ENCODE measurements around the gene ATG7.
"Not testable (repeated sequence)": the region's sequence is repeated elsewhere in the genome, so short reads cannot be mapped to it uniquely, and the experiment has no call there.

Gene ATG7

GRCh38 chr3:11437506-11437905 is 165.3 kb downstream of the ATG7 start:
- Histone ChIP-seq H3K27me3 (ENCODE audit: insufficient read depth, insufficient read length) (no peaks in the 10 kb centered on the region), H3K9me3 (ENCODE audit: insufficient read depth, low read length) (no peaks in the 10 kb centered on the region), H3K9ac (ENCODE audit: insufficient read length, low read depth) (no peak overlapping the region), H3K4me3 (ENCODE audit: insufficient read length, low read depth) (no peak overlapping the region), H3K4me1 (ENCODE audit: insufficient read depth, insufficient read length) (no peaks in the 10 kb centered on the region), H3K36me3 (ENCODE audit: insufficient read depth, insufficient read length, low read length) (no peaks in the 10 kb centered on the region)
- TF ChIP-seq SUZ12 (IDR thresholded peaks at IDR 0.05; ENCODE audit: extremely low read depth, insufficient read depth, insufficient read length), result no peak
- no peak for TF ChIP-seq YY1 (IDR thresholded peaks at IDR 0.05; ENCODE audit: insufficient read depth, insufficient read length)
- no peak for TF ChIP-seq ZNF274 (IDR thresholded peaks at IDR 0.05; ENCODE audit: low read depth, low read length)
- DNase-seq (ENCODE audit: low read depth, low spot score), result no peak

GRCh38 chr3:11438646-11439045 is 166.4 kb downstream of the ATG7 start:
- Histone ChIP-seq H3K4me1 (ENCODE audit: insufficient read depth, insufficient read length) (no peaks in the 10 kb centered on the region), H3K27me3 (ENCODE audit: insufficient read depth, insufficient read length) (no peaks in the 10 kb centered on the region), H3K9ac (ENCODE audit: insufficient read length, low read depth) (no peak overlapping the region), H3K36me3 (ENCODE audit: insufficient read depth, insufficient read length, low read length) (no peaks in the 10 kb centered on the region), H3K4me3 (ENCODE audit: insufficient read length, low read depth) (no peak overlapping the region), H3K9me3 (ENCODE audit: insufficient read depth, low read length) (no peaks in the 10 kb centered on the region)
- DNase-seq (ENCODE audit: low read depth, low spot score), result no peak
- no peak for TF ChIP-seq YY1 (IDR thresholded peaks at IDR 0.05; ENCODE audit: insufficient read depth, insufficient read length)
- no peak for TF ChIP-seq ZNF274 (IDR thresholded peaks at IDR 0.05; ENCODE audit: low read depth, low read length)
- TF ChIP-seq SUZ12 (IDR thresholded peaks at IDR 0.05; ENCODE audit: extremely low read depth, insufficient read depth, insufficient read length), result no peak

GRCh38 chr3:11441346-11441745 is 169.1 kb downstream of the ATG7 start:
- not testable (repeated sequence) for H3K27me3 ChIP-seq (ENCODE audit: insufficient read depth, insufficient read length); H3K4me1 ChIP-seq (ENCODE audit: insufficient read depth, insufficient read length); DNase-seq (ENCODE audit: low read depth, low spot score); H3K9ac ChIP-seq (ENCODE audit: insufficient read length, low read depth); H3K4me3 ChIP-seq (ENCODE audit: insufficient read length, low read depth); H3K9me3 ChIP-seq (ENCODE audit: insufficient read depth, low read length); H3K36me3 ChIP-seq (ENCODE audit: insufficient read depth, insufficient read length, low read length)

- Histone ChIP-seq H3K36me3 (ENCODE audit: insufficient read depth, insufficient read length, low read length) (no peaks in the 10 kb centered on the region), H3K4me3 (ENCODE audit: insufficient read length, low read depth) (no peak overlapping the region), H3K4me1 (ENCODE audit: insufficient read depth, insufficient read length) (no peaks in the 10 kb centered on the region), H3K9ac (ENCODE audit: insufficient read length, low read depth) (no peak overlapping the region), H3K9me3 (ENCODE audit: insufficient read depth, low read length) (no peaks in the 10 kb centered on the region), H3K27me3 (ENCODE audit: insufficient read depth, insufficient read length) (no peaks in the 10 kb centered on the region)
- TF ChIP-seq YY1 (IDR thresholded peaks at IDR 0.05; ENCODE audit: insufficient read depth, insufficient read length), result no peak
- no peak for TF ChIP-seq ZNF274 (IDR thresholded peaks at IDR 0.05; ENCODE audit: low read depth, low read length)
- TF ChIP-seq SUZ12 (IDR thresholded peaks at IDR 0.05; ENCODE audit: extremely low read depth, insufficient read depth, insufficient read length), result no peak
- DNase-seq (ENCODE audit: low read depth, low spot score), result no peak
Observed at GRCh38 chr3:11444404-11444803, 172.2 kb downstream of the ATG7 start.

- not testable (repeated sequence) for H3K36me3 ChIP-seq (ENCODE audit: insufficient read depth, insufficient read length, low read length); H3K27me3 ChIP-seq (ENCODE audit: insufficient read depth, insufficient read length); H3K4me1 ChIP-seq (ENCODE audit: insufficient read depth, insufficient read length); H3K9ac ChIP-seq (ENCODE audit: insufficient read length, low read depth); DNase-seq (ENCODE audit: low read depth, low spot score); H3K4me3 ChIP-seq (ENCODE audit: insufficient read length, low read depth); H3K9me3 ChIP-seq (ENCODE audit: insufficient read depth, low read length)
Observed at GRCh38 chr3:11445193-11445592, 173.0 kb downstream of the ATG7 start.

- Histone ChIP-seq H3K9ac (ENCODE audit: insufficient read length, low read depth) (no peak overlapping the region), H3K36me3 (ENCODE audit: insufficient read depth, insufficient read length, low read length) (no peaks in the 10 kb centered on the region), H3K4me3 (ENCODE audit: insufficient read length, low read depth) (no peak overlapping the region), H3K4me1 (ENCODE audit: insufficient read depth, insufficient read length) (no peaks in the 10 kb centered on the region), H3K9me3 (ENCODE audit: insufficient read depth, low read length) (no peaks in the 10 kb centered on the region), H3K27me3 (ENCODE audit: insufficient read depth, insufficient read length) (no peaks in the 10 kb centered on the region)
- no peak for TF ChIP-seq SUZ12 (IDR thresholded peaks at IDR 0.05; ENCODE audit: extremely low read depth, insufficient read depth, insufficient read length)
- no peak for DNase-seq (ENCODE audit: low read depth, low spot score)
Observed at GRCh38 chr3:11445883-11446282, 173.7 kb downstream of the ATG7 start.

GRCh38 chr3:11447584-11448200 is 175.5 kb downstream of the ATG7 start:
- Histone ChIP-seq H3K36me3 (ENCODE audit: insufficient read depth, insufficient read length, low read length) (no peaks in the 10 kb centered on the region), H3K27me3 (ENCODE audit: insufficient read depth, insufficient read length) (no peaks in the 10 kb centered on the region), H3K9ac (ENCODE audit: insufficient read length, low read depth) (no peak overlapping the region), H3K4me3 (ENCODE audit: insufficient read length, low read depth) (no peak overlapping the region), H3K9me3 (ENCODE audit: insufficient read depth, low read length) (no peaks in the 10 kb centered on the region), H3K4me1 (ENCODE audit: insufficient read depth, insufficient read length) (no peaks in the 10 kb centered on the region)
- TF ChIP-seq ZNF274 (IDR thresholded peaks at IDR 0.05; ENCODE audit: low read depth, low read length) (no peak), SUZ12 (IDR thresholded peaks at IDR 0.05; ENCODE audit: extremely low read depth, insufficient read depth, insufficient read length) (no peak)
- no peak for DNase-seq (ENCODE audit: low read depth, low spot score)

- no peaks in the 10 kb centered on the region for H3K4me1 ChIP-seq (ENCODE audit: insufficient read depth, insufficient read length)
- TF ChIP-seq YY1 (IDR thresholded peaks at IDR 0.05; ENCODE audit: insufficient read depth, insufficient read length) (no peak), SUZ12 (IDR thresholded peaks at IDR 0.05; ENCODE audit: extremely low read depth, insufficient read depth, insufficient read length) (no peak)
- no peaks in the 10 kb centered on the region for H3K9me3 ChIP-seq (ENCODE audit: insufficient read depth, low read length)
- no peak for DNase-seq (ENCODE audit: low read depth, low spot score)
- no peak overlapping the region for H3K9ac ChIP-seq (ENCODE audit: insufficient read length, low read depth)
- no peaks in the 10 kb centered on the region for H3K27me3 ChIP-seq (ENCODE audit: insufficient read depth, insufficient read length)
- no peak overlapping the region for H3K4me3 ChIP-seq (ENCODE audit: insufficient read length, low read depth)
- H3K36me3 ChIP-seq (ENCODE audit: insufficient read depth, insufficient read length, low read length), result no peaks in the 10 kb centered on the region
Observed at GRCh38 chr3:11450015-11450414, 177.8 kb downstream of the ATG7 start.
